ENCODE results near the gene BABAM2.

- TF ChIP-seq CTCF (conservative IDR thresholded peaks at IDR 0.05; ENCODE audit: low read depth, low read length), result no peak
- no peak for TF ChIP-seq EZH2 (IDR thresholded peaks at IDR 0.05; ENCODE audit: low read length, unreplicated experiment)
- TF ChIP-seq EZH2phosphoT487 (IDR thresholded peaks at IDR 0.05; ENCODE audit: borderline replicate concordance, low read length), result no peak
Measured at GRCh38 chr2:28344756-28345373, 454.3 kb downstream of the BABAM2 start.

All from PC-3 (cell line).